OCI-LY3 (cell line): ENCODE results near the gene MTHFD1L.

Source experiments
- CTCF ChIP-seq: fragments of 200-600, 300-600 bp; sonication (generic); IDR thresholded peaks from 2 replicates; pipeline ENCODE4 v1.5.1; 2014; ENCODE audit warnings: antibody characterized with exemption, low read length, low read depth
- EZH2phosphoT487 ChIP-seq: fragments of 200-600 bp; shearing (Covaris generic); IDR thresholded peaks from 2 replicates; pipeline ENCODE4 v1.6.1; 2018; ENCODE audit warnings: antibody characterized with exemption, mixed run types, low read depth

GRCh38 chr6:151087861-151088598 is 222.5 kb downstream of the MTHFD1L start:
- TF ChIP-seq CTCF (no peak), EZH2phosphoT487 (no peak)
